Prostate gland (tissue), 2 donors: ENCODE measurements around the gene ARMC3. TPM values are rescaled to one million over a fixed set of nuclear protein-coding genes. Genes with fewer than 3 reads are reported as not detected.

Source experiments
- DNase-seq: peaks from one replicate; pipeline ENCODE4 v3.0.0-alpha.2; 2019; ENCODE audit warnings: low spot score
- H3K27ac ChIP-seq, 2 donors: fragments of 200-600 bp; sonication (generic); 2 replicates each; pipeline ENCODE4 v1.5.1; 2017 to 2019
- H3K27me3 ChIP-seq: fragments of 200-600 bp; sonication (generic); replicated peaks from 2 replicates; pipeline ENCODE4 v1.5.1; 2019; ENCODE audit not compliant: insufficient read depth
- H3K36me3 ChIP-seq, 2 donors: fragments of 200-600 bp; sonication (generic); 1 replicate in 1 of 2; 2 replicates in 1 of 2; pipeline versions ENCODE4 v1.5.1 to v1.8.1; 2017 to 2019
- H3K4me1 ChIP-seq: fragments of 200-600 bp; sonication (generic); replicated peaks from 2 replicates; pipeline ENCODE4 v1.5.1; 2019
- H3K4me3 ChIP-seq, 2 donors: fragments of 200-600 bp; sonication (generic); 2 replicates each; pipeline ENCODE4 v1.5.1; 2017 to 2019
- H3K9me3 ChIP-seq: fragments of 200-600 bp; sonication (generic); 2 replicates; pipeline ENCODE4 v1.5.1; 2017
- POLR2A ChIP-seq: fragments of 450-650 bp; IDR thresholded peaks from one replicate; pipeline ENCODE4 v1.6.1; 2016; ENCODE audit warnings: antibody characterized with exemption, mild to moderate bottlenecking
- POLR2AphosphoS5 ChIP-seq: sonication (generic); formaldehyde crosslinking; IDR thresholded peaks from one replicate; pipeline ENCODE4 v1.6.1; 2017; ENCODE audit warnings: antibody characterized with exemption
- WGBS: methylation state at CpG from one replicate; pipeline ENCODE4 v1.1.5; 2018; 5-methylcytosine and 5-hydroxymethylcytosine counted together
- intact Hi-C: fragments of 100-400 bp; cut with DNase I; formaldehyde crosslinking; loops from one replicate; pipeline ENCODE4 v1.14.2; 2022
- total RNA-seq, 2 donors: library from RNA; depleted of rRNA; stranded (reverse); fragments of >200 nt; gene quantifications; one replicate each; pipeline ENCODE4 v1.1.0, GENCODE V29; 2016
- TF ChIP-seq, protein P1 (sequence below), 4 experiments: fragments of 200-600 bp in 2 of 4; fragments of 450-650 bp in 2 of 4; sonication (generic) in 2 of 4; IDR thresholded peaks; 1 replicate in 3 of 4; 2 replicates in 1 of 4; pipeline ENCODE4 v1.5.1; 2016 to 2019; ENCODE audit warnings: antibody characterized with exemption in 4 of 4, mild to moderate bottlenecking in 2 of 4, moderate library complexity in 2 of 4

The ARMC3 gene
- total RNA-seq, 2 donors from 2014 or later = 5.0 TPM; not detected in 1

DNA sequence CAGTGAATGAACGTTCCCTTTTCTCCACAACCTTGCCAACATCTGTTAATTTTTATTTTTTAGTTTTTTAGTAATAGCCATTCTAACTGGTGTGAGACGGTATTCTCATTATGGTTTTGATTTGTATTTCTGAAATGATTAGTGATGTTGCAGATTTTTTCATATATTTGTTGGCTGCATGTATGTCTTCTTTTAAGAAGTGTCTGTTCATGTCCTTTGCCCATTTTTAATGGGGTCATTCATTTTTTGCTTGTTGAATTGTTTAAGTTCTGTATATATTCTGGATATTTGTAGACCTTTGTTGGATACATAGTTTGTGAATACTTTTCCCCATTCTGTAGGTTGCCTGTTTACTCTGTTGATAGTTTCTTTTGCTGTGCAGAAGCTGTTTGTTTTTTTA lies 93.6 kb downstream of the ARMC3 start:
- H3K27me3 ChIP-seq = no peaks in the 10 kb centered on the region
- WGBS = 91% methylated on average over 2 of the region's 2 CpGs
- no peak overlapping the region for H3K4me3 ChIP-seq
- no peak for DNase-seq
- TF ChIP-seq POLR2AphosphoS5 = no peak
- TF ChIP-seq, protein P1, sequence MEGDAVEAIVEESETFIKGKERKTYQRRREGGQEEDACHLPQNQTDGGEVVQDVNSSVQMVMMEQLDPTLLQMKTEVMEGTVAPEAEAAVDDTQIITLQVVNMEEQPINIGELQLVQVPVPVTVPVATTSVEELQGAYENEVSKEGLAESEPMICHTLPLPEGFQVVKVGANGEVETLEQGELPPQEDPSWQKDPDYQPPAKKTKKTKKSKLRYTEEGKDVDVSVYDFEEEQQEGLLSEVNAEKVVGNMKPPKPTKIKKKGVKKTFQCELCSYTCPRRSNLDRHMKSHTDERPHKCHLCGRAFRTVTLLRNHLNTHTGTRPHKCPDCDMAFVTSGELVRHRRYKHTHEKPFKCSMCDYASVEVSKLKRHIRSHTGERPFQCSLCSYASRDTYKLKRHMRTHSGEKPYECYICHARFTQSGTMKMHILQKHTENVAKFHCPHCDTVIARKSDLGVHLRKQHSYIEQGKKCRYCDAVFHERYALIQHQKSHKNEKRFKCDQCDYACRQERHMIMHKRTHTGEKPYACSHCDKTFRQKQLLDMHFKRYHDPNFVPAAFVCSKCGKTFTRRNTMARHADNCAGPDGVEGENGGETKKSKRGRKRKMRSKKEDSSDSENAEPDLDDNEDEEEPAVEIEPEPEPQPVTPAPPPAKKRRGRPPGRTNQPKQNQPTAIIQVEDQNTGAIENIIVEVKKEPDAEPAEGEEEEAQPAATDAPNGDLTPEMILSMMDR (IDR thresholded peaks at IDR 0.05) = no peak
- no peak for TF ChIP-seq POLR2A
- no peaks in the 10 kb centered on the region for H3K9me3 ChIP-seq
- H3K36me3 ChIP-seq = no peaks in the 10 kb centered on the region
- H3K4me1 ChIP-seq = no peaks in the 10 kb centered on the region
- H3K27ac ChIP-seq = no peak overlapping the region
- intact Hi-C loops = no loop called here

DNA sequence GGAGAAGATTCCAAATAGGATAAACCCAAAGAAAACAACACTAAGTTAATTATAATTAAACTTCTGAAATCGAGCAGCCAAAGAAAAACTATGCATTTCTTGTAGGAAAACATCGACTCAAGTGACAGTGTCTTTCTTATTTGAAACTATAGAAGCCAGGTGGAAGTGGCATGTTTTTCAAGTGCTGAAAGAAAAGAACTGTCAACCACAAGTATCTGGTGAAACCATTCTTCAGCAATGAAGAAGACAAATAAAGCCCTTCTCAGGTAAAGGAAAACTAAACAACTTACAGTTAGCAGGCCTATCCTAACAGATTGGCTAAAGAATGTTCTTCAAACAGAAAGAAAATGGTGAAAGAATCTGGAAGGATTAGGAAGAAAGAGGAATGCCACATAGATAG lies 96.1 kb downstream of the ARMC3 start:
- intact Hi-C loops = no loop called here
- TF ChIP-seq POLR2AphosphoS5 (no peak), POLR2A (no peak)
- TF ChIP-seq, protein P1 (IDR thresholded peaks at IDR 0.05) = no peak
- WGBS = 88% methylated on average over 2 of the region's 2 CpGs

DNA sequence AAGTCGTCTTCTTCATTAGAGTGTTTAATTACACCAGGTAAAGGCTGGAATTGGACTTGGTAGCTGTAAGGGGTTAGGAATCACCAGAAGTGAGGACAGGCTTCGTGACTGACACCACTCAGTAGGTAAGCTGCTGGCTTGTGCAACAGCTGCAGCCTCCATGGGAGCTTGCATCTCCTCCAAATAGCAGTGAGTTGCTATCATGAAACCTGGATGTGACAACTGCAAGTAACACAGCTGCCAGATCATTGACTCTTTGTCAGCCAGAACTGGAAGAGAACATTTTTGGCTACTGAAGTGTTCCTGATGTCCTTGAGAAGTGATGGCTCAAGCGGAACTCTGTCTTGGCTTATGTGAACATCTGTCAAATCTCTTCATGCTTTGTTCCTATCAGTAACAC lies 103.5 kb downstream of the ARMC3 start:
- H3K9me3 ChIP-seq = no peaks in the 10 kb centered on the region
- no peaks in the 10 kb centered on the region for H3K4me1 ChIP-seq
- H3K4me3 ChIP-seq = no peak overlapping the region
- TF ChIP-seq, protein P1 (IDR thresholded peaks at IDR 0.05) = no peak
- TF ChIP-seq POLR2A (no peak), POLR2AphosphoS5 (no peak)
- no peak overlapping the region for H3K27ac ChIP-seq
- no peaks in the 10 kb centered on the region for H3K27me3 ChIP-seq
- WGBS = 77% methylated on average over 3 of the region's 3 CpGs
- no peaks in the 10 kb centered on the region for H3K36me3 ChIP-seq
- DNase-seq = no peak
- intact Hi-C loops = no loop called here

More for the DNA sequence above, 96.1 kb downstream of the ARMC3 start:
- no peaks in the 10 kb centered on the region for H3K36me3 ChIP-seq
- no peaks in the 10 kb centered on the region for H3K4me1 ChIP-seq
- H3K9me3 ChIP-seq = no peaks in the 10 kb centered on the region
- no peak overlapping the region for H3K4me3 ChIP-seq
- H3K27ac ChIP-seq = no peak overlapping the region
- no peaks in the 10 kb centered on the region for H3K27me3 ChIP-seq
- no peak for DNase-seq

DNA sequence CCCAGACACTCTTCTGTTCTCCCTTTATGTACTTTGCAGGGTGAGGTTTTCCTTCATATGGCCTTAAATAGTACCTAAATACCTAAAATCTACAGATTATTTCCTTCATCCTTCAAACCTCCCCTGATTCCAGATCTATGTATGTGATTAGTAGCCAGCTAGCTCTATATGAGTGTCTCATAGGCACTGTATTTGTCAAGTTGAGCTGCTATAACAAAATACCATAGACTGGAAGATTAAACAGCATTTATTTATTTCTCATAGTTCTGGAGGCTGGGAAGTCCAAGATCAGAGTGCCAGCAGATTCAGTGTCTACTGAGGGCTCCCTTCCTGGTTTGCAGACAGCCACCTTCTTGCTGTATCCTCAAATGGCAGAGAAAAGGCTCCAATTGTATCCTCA lies 106.9 kb downstream of the ARMC3 start:
- TF ChIP-seq, protein P1 (IDR thresholded peaks at IDR 0.05) = no peak
- no peak for TF ChIP-seq POLR2A
- no peak for TF ChIP-seq POLR2AphosphoS5
- Histone ChIP-seq H3K36me3 (no peaks in the 10 kb centered on the region), H3K27me3 (no peaks in the 10 kb centered on the region), H3K27ac (no peak overlapping the region), H3K4me1 (no peaks in the 10 kb centered on the region), H3K9me3 (no peaks in the 10 kb centered on the region), H3K4me3 (no peak overlapping the region)
- intact Hi-C loops = no loop called here
- no peak for DNase-seq

DNA sequence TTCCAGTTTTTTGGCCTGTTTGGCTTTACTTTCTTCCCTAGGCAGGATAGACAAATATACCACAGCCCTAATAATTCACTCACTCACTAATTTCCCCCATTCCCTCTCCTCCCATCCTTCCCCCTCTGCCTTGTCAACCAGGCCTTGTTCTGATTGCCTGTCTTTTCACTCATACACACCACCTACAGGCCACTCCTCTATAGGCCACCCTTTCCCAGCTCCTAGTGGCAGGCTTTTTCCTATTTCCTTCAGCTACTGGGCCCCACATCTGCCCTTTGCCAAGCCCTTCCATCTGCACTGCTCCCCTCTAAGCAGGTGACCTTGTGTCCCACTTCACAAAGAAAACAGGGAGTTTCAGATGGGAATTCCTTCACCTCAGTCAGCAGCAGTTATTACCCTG lies 107.7 kb downstream of the ARMC3 start:
- Histone ChIP-seq H3K9me3 (no peaks in the 10 kb centered on the region), H3K36me3 (no peaks in the 10 kb centered on the region), H3K27me3 (no peaks in the 10 kb centered on the region), H3K4me1 (no peaks in the 10 kb centered on the region), H3K4me3 (no peak overlapping the region), H3K27ac (no peak overlapping the region)
- TF ChIP-seq POLR2A (no peak), POLR2AphosphoS5 (no peak)
- TF ChIP-seq, protein P1 (IDR thresholded peaks at IDR 0.05) = no peak
- no peak for DNase-seq
- intact Hi-C loops = no loop called here
